D721Med (cell line): ENCODE results near the gene AKT3.

Experiments
- DNase-seq: peaks from one replicate; pipeline ENCODE4 v3.0.0; 2011; ENCODE audit warnings: low spot score; ENCODE audit not compliant: insufficient read length
- FAIRE-seq: peaks from 2 replicates; lab custom pipeline; 2011; peaks lifted over from hg19 to GRCh38; lab: Jason Lieb, UNC
- TF ChIP-seq, protein P1 (sequence below): IDR thresholded peaks from 2 replicates; pipeline ENCODE4 v1.5.1; 2012; ENCODE audit warnings: mild to moderate bottlenecking, control low read depth; ENCODE audit not compliant: insufficient read depth; ENCODE audit errors: missing control alignments

Gene AKT3

GRCh38 chr1:243735457-243735856 is 114.6 kb downstream of the AKT3 start:
- FAIRE-seq = no peak
- DNase-seq = no peak
- TF ChIP-seq, protein P1, sequence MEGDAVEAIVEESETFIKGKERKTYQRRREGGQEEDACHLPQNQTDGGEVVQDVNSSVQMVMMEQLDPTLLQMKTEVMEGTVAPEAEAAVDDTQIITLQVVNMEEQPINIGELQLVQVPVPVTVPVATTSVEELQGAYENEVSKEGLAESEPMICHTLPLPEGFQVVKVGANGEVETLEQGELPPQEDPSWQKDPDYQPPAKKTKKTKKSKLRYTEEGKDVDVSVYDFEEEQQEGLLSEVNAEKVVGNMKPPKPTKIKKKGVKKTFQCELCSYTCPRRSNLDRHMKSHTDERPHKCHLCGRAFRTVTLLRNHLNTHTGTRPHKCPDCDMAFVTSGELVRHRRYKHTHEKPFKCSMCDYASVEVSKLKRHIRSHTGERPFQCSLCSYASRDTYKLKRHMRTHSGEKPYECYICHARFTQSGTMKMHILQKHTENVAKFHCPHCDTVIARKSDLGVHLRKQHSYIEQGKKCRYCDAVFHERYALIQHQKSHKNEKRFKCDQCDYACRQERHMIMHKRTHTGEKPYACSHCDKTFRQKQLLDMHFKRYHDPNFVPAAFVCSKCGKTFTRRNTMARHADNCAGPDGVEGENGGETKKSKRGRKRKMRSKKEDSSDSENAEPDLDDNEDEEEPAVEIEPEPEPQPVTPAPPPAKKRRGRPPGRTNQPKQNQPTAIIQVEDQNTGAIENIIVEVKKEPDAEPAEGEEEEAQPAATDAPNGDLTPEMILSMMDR = no peak

DNA sequence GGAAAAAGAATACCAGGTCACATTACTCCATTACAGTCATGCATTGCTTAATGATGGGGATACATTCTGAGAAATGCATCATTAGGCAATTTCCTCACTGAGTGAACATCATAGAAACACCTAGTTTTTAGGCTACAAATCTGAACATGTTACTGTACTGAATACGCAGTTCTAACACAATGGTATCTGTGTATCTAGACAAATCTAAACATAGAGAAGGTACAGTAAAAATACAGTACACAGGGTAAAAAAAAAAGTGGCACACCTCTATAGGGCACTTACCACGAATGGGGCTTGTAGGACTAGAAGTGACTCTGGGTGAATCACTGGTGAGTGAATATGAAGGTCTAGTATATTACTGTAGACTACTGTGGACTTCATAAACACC is 115.7 kb downstream of the AKT3 start:
- DNase-seq (no peak), FAIRE-seq (peak; percentile 97)
- TF ChIP-seq, protein P1 = no peak

- peak; percentile 60 for FAIRE-seq
- TF ChIP-seq, protein P1 = no peak
- DNase-seq = no peak
These were observed 116.3 kb downstream of the AKT3 start for GRCh38 chr1:243733670-243734307.

DNA sequence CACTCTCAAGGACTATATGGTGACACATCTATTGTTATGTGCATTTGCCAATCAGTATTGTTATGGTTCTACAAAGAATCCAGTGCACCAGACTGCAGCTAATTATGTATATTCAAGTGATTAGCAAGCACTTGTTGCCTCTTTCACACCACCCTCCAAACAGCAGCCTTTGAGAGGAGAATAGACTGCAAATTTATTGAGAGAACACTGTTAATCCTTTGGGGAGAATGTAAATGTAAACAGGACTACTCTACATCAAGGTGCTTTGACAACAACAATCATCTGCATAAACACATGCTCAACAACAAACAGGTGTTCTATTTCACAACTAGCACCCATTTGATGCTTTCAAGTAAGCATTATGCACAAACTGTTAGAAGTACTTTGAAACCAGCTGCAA is 117.4 kb downstream of the AKT3 start:
- peak; percentile 95 for FAIRE-seq
- DNase-seq = no peak
- TF ChIP-seq, protein P1 = no peak

GRCh38 chr1:243731974-243732625 is 117.9 kb downstream of the AKT3 start:
- FAIRE-seq = peak; percentile 51
- TF ChIP-seq, protein P1 = no peak
- no peak for DNase-seq

DNA sequence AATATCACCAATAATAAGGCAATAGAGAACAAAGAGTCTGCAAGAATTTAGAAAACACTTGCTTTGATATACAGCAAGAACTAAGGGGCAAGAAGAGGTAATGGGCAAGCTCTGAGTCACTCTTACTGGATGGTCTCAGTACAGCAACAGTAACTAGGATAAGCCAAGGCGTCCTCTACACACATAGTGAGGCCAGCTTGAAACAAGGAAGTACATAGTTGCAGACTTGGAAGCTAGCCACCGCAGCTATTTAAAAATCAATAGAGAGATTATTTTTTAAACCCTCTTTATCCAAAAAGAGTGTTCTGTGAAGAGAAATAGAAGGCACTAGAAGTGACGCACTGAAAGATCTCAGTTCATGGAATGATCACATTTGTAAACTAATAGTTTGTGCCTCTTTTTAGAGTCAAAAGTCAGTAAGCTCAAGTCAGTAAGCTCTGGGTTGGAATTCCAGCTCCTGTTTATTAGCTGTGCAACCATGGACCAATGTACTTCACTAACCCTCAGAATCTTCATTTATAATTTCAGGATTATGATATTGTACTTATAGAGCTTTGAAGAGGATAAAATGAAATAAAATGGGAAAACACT is 118.6 kb downstream of the AKT3 start:
- FAIRE-seq (peak; percentile 88), DNase-seq (no peak)
- TF ChIP-seq, protein P1 = no peak
